VCaP (cell line): ENCODE results near the gene AKR1A1.
A peak's percentile ranks its signal among the peaks of the same experiment; 100 is the strongest.

Source experiments
- H3K27ac ChIP-seq: fragments of 450-650 bp; 2 replicates; pipeline ENCODE4 v1.5.1; 2017
- TF ChIP-seq, protein P1 (sequence below): fragments of 450-650 bp; conservative IDR thresholded peaks from 2 replicates; pipeline ENCODE4 v1.5.1; 2017; ENCODE audit warnings: mild to moderate bottlenecking, moderate library complexity

Gene AKR1A1

GRCh38 chr1:45583264-45583665 lies 32.6 kb downstream of the AKR1A1 start:
- TF ChIP-seq, protein P1, sequence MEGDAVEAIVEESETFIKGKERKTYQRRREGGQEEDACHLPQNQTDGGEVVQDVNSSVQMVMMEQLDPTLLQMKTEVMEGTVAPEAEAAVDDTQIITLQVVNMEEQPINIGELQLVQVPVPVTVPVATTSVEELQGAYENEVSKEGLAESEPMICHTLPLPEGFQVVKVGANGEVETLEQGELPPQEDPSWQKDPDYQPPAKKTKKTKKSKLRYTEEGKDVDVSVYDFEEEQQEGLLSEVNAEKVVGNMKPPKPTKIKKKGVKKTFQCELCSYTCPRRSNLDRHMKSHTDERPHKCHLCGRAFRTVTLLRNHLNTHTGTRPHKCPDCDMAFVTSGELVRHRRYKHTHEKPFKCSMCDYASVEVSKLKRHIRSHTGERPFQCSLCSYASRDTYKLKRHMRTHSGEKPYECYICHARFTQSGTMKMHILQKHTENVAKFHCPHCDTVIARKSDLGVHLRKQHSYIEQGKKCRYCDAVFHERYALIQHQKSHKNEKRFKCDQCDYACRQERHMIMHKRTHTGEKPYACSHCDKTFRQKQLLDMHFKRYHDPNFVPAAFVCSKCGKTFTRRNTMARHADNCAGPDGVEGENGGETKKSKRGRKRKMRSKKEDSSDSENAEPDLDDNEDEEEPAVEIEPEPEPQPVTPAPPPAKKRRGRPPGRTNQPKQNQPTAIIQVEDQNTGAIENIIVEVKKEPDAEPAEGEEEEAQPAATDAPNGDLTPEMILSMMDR: no peak
- H3K27ac ChIP-seq: peak overlapping the region; percentile 89

- H3K27ac ChIP-seq: peak within 1 kb of the TSS; percentile 89
- TF ChIP-seq, protein P1: no peak
Measured at GRCh38 chr1:45583666-45584350, 33.2 kb downstream of the AKR1A1 start, which contains the start of gene NASP. Gene NASP (plus strand): TSS chr1:45584041. CDS start chr1:45584147, 106 bp downstream.

DNA sequence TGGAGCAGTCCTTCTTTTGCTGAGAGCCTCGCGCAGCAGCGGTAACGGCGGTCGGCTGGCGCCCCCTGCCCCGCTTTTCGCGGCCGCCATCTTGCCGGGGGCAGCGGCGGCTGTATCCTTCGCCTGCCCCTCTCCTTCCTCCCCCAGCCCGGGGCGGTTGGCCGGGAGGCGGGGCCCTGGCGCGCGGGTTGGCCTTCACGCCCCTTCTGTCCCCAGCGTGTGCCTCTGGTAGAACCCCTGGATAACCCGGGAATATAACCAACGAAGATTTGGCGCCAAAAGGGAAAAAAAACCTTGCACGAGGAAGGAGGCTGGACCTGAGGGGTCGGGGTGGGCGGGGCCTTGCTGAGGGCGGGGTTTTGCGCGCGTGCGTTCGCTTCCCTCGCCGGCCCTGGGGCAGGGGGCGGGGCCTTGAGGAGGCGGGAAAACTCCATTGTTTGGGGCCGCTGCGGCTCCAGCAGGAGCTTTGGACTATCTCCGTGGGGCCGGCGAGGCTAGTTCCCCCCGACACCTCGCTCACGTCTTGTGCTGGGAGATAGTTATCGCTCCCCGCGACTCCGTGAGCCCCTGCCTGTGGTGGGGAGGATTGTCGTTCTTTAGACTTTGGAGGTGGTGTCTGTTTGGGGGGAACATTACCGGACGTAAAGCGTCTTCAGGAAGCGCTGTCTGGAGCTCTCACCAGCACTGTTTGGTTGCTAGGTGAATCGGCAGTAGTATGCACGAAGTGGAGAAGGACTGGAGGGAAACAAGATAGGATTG lies 33.9 kb downstream of the AKR1A1 start:
- peak overlapping the region; percentile 89 for H3K27ac ChIP-seq
- TF ChIP-seq, protein P1: no peak

GRCh38 chr1:45585110-45585426 lies 34.4 kb downstream of the AKR1A1 start:
- TF ChIP-seq, protein P1: no peak
- peak overlapping the region; percentile 89 for H3K27ac ChIP-seq

DNA sequence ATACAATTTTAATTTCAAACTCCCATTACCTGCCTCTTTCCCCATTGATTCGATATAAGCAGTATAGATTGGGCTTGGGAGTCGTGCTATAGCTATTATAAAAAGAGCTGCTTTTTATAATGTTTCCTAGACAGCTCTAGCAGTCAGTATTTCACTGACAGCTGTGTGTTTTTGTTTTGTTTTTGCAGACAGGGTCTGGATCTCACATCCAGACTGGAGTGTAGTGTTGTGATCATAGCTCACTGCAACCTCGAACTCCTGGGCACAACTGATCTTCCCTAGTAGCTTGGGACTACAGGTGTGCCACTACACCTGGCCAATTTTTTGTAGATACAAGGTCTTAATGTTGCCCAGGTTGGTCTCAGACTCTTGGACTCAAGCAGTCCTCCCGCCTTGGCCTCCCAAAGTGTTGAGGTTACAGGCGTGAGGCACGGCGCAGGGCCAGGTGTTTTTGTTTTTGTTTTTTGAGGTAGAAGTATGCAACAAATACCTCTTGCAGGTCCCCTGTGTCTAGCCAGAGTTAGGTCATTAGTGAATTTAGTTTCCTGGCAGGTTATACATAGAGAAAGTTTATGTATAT lies 35.0 kb downstream of the AKR1A1 start:
- H3K27ac ChIP-seq: peak overlapping the region; percentile 89
- TF ChIP-seq, protein P1: no peak

GRCh38 chr1:45586769-45587168 lies 36.1 kb downstream of the AKR1A1 start:
- peak overlapping the region; percentile 89; the same call in 1 of the 2 replicates for H3K27ac ChIP-seq

GRCh38 chr1:45589861-45590260 lies 39.2 kb downstream of the AKR1A1 start:
- TF ChIP-seq, protein P1: no peak
- H3K27ac ChIP-seq: peak overlapping the region; percentile 64

More at GRCh38 chr1:45586769-45587168, 36.1 kb downstream of the AKR1A1 start:
- TF ChIP-seq, protein P1: no peak
